LNCAP (cell line): Measurements from ENCODE around the gene SPATC1L.

Source experiments
- TF ChIP-seq, protein P1 (sequence below): fragments of 450-650 bp; IDR thresholded peaks from 2 replicates; pipeline ENCODE4 v1.5.1; 2017; ENCODE audit warnings: mild to moderate bottlenecking

Gene SPATC1L

DNA sequence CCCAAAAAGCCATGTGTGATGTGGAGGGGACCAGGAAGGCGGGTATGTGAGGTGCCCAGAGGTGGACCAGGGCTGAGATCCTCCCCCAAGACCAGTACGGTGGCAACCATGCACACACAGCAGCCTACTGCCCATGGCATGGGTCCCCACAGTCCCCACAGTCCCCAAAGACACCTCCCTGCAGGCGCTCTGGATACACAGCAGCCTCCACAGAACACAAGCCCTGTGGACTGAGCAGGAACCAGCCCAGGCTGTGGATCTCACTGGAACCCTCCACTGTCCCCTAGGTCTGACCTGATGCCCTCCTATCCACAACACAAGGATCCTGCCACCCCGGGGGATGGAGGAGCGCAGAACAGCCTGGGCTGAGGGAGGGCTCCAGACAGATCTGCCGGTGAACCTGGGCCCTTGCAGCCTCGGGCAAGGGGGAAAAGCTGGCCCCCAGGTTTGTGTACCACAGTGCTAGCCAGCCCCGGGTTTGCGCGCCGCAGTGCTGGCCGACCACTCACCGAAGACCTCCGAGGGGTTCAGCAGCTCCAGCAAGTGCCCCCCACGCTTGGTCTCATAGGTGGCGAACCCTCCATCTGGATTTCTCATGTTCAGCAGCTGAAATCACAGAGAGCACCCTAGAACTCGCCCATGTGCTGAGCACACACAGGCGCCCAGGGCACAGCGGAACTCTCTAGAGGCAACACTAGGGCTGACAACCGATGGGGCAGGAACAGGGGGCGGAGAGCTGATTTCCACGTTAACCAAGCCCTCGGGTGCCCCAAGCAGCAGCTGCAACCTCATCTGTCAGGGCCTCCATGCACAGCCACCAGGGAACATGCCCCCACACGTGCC is 22.1 kb upstream of the SPATC1L start:
- TF ChIP-seq, protein P1, sequence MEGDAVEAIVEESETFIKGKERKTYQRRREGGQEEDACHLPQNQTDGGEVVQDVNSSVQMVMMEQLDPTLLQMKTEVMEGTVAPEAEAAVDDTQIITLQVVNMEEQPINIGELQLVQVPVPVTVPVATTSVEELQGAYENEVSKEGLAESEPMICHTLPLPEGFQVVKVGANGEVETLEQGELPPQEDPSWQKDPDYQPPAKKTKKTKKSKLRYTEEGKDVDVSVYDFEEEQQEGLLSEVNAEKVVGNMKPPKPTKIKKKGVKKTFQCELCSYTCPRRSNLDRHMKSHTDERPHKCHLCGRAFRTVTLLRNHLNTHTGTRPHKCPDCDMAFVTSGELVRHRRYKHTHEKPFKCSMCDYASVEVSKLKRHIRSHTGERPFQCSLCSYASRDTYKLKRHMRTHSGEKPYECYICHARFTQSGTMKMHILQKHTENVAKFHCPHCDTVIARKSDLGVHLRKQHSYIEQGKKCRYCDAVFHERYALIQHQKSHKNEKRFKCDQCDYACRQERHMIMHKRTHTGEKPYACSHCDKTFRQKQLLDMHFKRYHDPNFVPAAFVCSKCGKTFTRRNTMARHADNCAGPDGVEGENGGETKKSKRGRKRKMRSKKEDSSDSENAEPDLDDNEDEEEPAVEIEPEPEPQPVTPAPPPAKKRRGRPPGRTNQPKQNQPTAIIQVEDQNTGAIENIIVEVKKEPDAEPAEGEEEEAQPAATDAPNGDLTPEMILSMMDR = no peak

- TF ChIP-seq, protein P1 = no peak
Observed at GRCh38 chr21:46205766-46206162, 21.5 kb upstream of the SPATC1L start.

DNA sequence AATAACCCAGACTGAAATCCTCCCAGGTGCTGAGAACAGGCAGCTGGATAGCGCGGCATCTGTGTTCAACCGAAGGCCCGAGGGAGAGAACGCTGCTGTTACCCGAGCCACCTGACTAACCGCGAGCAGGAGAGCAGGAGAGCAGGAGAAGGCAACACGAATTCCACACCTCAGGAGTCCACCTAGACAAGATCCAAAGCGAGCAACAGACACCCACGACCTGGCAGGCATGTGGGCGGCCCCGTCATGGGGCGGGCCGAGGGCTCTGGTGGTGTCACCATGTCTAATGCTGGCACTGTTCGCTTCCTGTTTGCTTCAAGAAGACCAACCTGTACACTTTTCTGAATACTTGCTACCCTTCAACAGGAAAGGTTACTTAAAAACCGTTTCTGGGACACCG is 20.9 kb upstream of the SPATC1L start:
- TF ChIP-seq, protein P1 = no peak

DNA sequence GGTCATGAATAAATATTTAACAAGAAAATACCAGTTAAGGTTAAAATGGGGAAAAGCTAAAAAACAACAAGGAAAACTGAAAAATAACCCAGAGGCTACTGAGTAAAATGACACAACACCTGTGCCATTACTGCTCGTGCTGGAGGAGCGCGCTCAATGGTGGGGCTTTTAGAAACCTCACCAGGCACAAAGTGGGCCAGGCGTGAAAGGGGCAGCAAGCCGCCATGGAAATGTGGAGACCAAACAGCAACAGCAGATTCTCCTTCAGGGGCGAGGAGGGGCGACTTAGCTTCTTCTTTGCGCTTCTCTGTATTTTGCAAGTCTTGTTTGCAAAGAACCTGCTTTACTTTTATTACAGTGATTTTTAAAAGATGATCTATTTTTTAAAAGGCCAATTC is 18.9 kb upstream of the SPATC1L start:
- TF ChIP-seq, protein P1 = no peak

DNA sequence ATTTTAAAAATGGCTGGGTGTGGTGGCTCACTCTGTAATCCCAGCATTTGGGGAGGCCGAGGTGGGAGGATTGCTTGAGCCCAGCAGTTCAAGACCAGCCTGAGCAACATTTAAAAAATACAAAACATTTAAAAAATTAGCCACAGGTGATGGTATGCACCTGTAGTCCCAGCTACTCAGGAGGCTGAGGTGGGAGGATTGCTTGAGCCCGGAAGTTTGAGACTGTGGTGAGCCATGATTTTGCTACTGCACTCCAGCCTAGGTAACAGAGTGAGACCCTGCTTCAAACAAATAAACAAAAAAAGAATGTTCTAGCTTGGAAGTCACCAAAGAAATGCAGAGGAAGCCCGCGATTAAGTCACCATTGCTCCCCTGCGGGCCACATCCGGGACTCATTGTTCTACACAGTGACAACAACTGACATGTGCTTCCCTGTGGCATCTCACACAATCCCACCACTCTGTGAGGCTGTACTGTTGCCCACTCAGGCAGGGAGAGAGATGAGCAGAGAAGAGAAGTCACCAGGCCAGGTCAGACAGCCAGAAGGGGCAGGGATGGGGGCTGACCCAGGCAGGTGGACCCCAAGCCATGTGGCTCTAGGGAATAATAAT is 18.4 kb upstream of the SPATC1L start:
- TF ChIP-seq, protein P1 = no peak

DNA sequence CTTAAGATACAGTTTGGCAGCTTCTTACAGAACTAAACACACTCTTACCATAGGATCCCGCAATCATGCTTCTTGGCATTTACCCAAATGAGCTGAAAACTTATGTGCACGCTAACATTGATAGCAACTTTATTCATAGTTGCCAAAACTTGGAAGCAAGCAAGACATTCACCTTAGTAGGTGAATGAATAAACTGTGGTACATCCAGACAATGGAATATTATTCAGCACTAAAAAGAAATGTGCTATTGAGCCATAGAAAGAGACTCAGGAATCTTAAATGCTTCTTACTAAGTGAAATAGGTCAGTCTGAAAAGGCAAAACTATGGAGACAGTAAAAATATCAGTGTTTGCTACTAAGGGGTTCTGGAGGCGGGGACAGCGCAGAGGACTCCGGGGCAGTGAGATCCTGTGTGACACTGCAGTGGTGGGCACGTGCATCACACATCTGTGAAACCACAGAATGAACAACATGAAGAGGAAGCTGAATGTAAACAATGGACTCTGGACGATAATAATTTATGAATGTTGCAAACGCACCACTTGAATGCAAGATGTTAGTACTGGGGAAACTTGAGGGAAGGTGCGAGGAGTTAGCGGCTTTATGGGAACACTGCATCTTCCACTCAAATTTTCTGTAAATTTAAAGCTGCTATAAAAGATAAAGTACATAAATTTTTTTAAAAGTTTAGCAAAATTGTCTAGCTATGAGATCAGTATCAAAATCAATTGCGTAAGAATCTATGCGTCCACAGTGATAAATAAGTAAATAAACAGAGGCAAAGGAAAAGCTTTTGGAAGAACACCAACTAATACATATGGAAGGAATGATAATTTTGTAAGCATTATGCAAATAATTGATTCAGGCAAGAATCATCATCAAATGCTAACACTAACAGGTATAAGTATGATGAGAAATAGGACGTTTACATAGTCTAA is 15.4 kb upstream of the SPATC1L start:
- TF ChIP-seq, protein P1 = no peak

DNA sequence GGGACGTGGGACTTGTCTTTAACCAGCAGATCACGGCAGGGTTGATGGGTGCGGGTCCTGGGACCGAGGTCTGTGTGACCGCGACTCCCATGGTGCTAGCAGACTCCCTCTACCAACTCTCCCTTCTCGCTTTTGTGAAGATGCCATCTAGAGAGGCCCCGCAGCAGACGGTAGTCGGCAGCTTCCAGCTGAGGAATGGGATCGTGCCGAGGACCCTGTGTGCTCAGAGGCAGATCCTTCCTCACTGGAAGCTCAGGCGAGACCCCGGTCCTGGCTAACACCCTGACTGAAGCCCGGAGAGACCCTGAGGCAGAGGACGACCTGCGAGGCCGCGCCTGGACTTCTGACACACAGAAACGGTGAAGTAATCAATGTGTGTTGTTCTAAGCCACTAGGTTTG is 12.5 kb upstream of the SPATC1L start:
- TF ChIP-seq, protein P1 = no peak
